Measurements from ENCODE around the gene ZNF496. TPM values are rescaled to one million over a fixed set of nuclear protein-coding genes. Genes with fewer than 3 reads are reported as not detected.

The ZNF496 gene
- total and polyA plus RNA-seq, 9 of the 15 experiments (the other 6 are each of a cell fraction or from before 2014, with no cell fraction given): 4.3 to 54.0 (median 31.3) TPM

DNA sequence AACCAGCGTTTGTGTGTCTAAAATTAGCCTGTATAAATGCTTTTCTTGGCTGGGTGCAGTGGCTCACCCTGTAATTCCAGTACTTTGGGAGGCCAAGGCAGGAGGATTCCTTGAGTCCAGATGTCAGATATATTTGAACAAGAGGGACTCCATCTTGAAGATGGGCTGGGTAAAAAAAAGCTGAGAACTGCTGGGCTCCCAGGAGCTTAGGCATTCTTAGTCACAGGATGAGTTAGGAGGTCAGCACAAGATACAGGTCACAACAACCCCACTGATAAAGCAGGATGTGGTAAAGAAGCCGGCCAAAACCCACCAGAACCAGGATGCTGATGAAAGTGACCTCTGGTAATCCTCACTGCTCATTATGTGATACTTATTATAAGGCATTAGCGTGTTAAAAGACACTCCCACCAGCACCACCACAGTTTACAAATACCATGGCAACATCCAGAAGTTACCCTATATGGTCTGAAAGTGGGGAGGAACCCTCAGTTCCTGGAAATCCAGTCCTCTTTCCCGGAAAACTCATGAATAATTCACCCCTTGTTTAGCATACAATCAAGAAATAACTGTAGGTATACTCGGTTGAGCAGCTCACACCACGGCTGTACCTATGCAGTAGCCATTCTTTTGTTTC, 36.2 kb upstream of the ZNF496 start (continued):
- TF ChIP-seq HBP1 (CRISPR knock-in tag; IDR thresholded peaks at IDR 0.05) (peak; percentile 99), HDGF (IDR thresholded peaks at IDR 0.05) (no peak), LARP7 (IDR thresholded peaks at IDR 0.05) (no peak), CBX8 (IDR thresholded peaks at IDR 0.05; ENCODE audit: borderline replicate concordance, extremely low read depth, low read depth, low read length, poor library complexity, severe bottlenecking) (no peak), NFXL1 (CRISPR knock-in tag; IDR thresholded peaks at IDR 0.05) (peak; percentile 99), FOSL1 (tag; conservative IDR thresholded peaks at IDR 0.05) (peak; percentile 92), DMBX1 (CRISPR knock-in tag; IDR thresholded peaks at IDR 0.05; ENCODE audit: borderline replicate concordance) (peak; percentile 100), HOXB6 (CRISPR knock-in tag; IDR thresholded peaks at IDR 0.05; ENCODE audit: borderline replicate concordance) (peak; percentile 93; the same call in 1 of the 2 replicates), ZNF12 (CRISPR knock-in tag; IDR thresholded peaks at IDR 0.05) (no peak), MXD1 (CRISPR knock-in tag; IDR thresholded peaks at IDR 0.05; ENCODE audit: borderline replicate concordance, poor library complexity, severe bottlenecking) (peak; percentile 23), CBX1 (IDR thresholded peaks at IDR 0.05; ENCODE audit: low read depth) (no peak), JUND (IDR thresholded peaks at IDR 0.05; ENCODE audit: borderline replicate concordance, low read depth, low read length) (peak; percentile 23; the same call in 1 of the 2 replicates), JUND (tag; IDR thresholded peaks at IDR 0.05; ENCODE audit: borderline replicate concordance, low read depth, low read length) (peak; percentile 23; the same call in 1 of the 3 replicates), HSF4 (CRISPR knock-in tag; IDR thresholded peaks at IDR 0.05; ENCODE audit: borderline replicate concordance) (peak; percentile 87; the same call in 1 of the 2 replicates), SMARCC2 (IDR thresholded peaks at IDR 0.05; ENCODE audit: low read depth) (0 out of 2 replicates have a peak, but pooled peaks have one; percentile 27), EP400 (IDR thresholded peaks at IDR 0.05) (no peak), NFE2L1 (tag; IDR thresholded peaks at IDR 0.05; ENCODE audit: borderline replicate concordance, low read depth) (no peak), POLR3G (IDR thresholded peaks at IDR 0.05; ENCODE audit: extremely low read depth, insufficient read length, insufficient replicate concordance) (no peak), ZNF668 (CRISPR knock-in tag; IDR thresholded peaks at IDR 0.05) (peak; percentile 96), SIX5 (IDR thresholded peaks at IDR 0.05; ENCODE audit: borderline replicate concordance in 1 of 2, insufficient read depth in 1 of 2, low read depth in 1 of 2, low read length in 2 of 2) (no peak), PTBP1 (IDR thresholded peaks at IDR 0.05; ENCODE audit: low read depth, low read length) (no peak), POLR3A (IDR thresholded peaks at IDR 0.05; ENCODE audit: borderline replicate concordance, extremely low read depth, insufficient read depth, insufficient read length) (no peak), PTTG1 (tag; IDR thresholded peaks at IDR 0.05; ENCODE audit: low read depth) (peak; percentile 93), THRA (IDR thresholded peaks at IDR 0.05) (no peak), ZKSCAN3 (CRISPR knock-in tag; IDR thresholded peaks at IDR 0.05) (peak; percentile 94), FOXK2 (conservative IDR thresholded peaks at IDR 0.05 in 1 of 2, IDR thresholded peaks at IDR 0.05 in 1 of 2; ENCODE audit: low read depth in 2 of 2) (no peak)
